SK-N-MC (cell line): ENCODE data around the gene WFDC12.

Source experiments
- DNase-seq: peaks from one replicate; pipeline ENCODE4 v3.0.0-alpha.2; 2011; ENCODE audit warnings: low read depth, low spot score
- H3K27ac ChIP-seq: fragments of 200-600 bp; sonication (generic); 2 replicates; pipeline ENCODE4 v1.5.1; 2016; ENCODE audit warnings: mixed run types
- H3K36me3 ChIP-seq: fragments of 200-600 bp; sonication (generic); 2 replicates; pipeline ENCODE4 v1.6.1; 2017; ENCODE audit warnings: antibody characterized with exemption, low read length, mixed read lengths; ENCODE audit not compliant: insufficient read depth
- H3K4me3 ChIP-seq: fragments of 200-600 bp; sonication (generic); 2 replicates; pipeline ENCODE4 v1.5.1; 2016
- H3K9ac ChIP-seq: fragments of 200-600 bp; sonication (generic); 2 replicates; pipeline ENCODE4 v1.8.0; 2017; ENCODE audit warnings: mixed run types, mixed read lengths; ENCODE audit not compliant: insufficient read length
- H3K9me3 ChIP-seq: fragments of 200-600 bp; sonication (generic); 2 replicates; pipeline ENCODE4 v1.6.1; 2017; ENCODE audit warnings: low read depth, mild to moderate bottlenecking, antibody characterized with exemption, low read length, moderate library complexity, mixed read lengths
- EZH2 ChIP-seq: fragments of 200-600 bp; sonication (generic); IDR thresholded peaks from one replicate; pipeline ENCODE4 v1.6.1; 2017; ENCODE audit warnings: antibody characterized with exemption
- FOXP2 ChIP-seq: optimal IDR thresholded peaks from 2 replicates; pipeline ENCODE3; 2011; ENCODE audit warnings: mild to moderate bottlenecking, moderate library complexity; ENCODE audit not compliant: insufficient read depth; ENCODE audit errors: extremely low read length, control extremely low read depth
- POLR2AphosphoS5 ChIP-seq: IDR thresholded peaks from 2 replicates; pipeline ENCODE4 v1.6.1; 2012; ENCODE audit warnings: mild to moderate bottlenecking, low read depth, low read length, borderline replicate concordance

Gene WFDC12

GRCh38 chr20:45119556-45120266 lies 4.6 kb downstream of the WFDC12 start:
- Histone ChIP-seq H3K9ac (no peak overlapping the region), H3K9me3 (no peaks in the 10 kb centered on the region), H3K27ac (no peak overlapping the region), H3K36me3 (no peaks in the 10 kb centered on the region), H3K4me3 (no peak overlapping the region)
- DNase-seq, result no peak
- no peak for TF ChIP-seq FOXP2
- TF ChIP-seq POLR2AphosphoS5, result no peak
- no peak for TF ChIP-seq EZH2

DNA sequence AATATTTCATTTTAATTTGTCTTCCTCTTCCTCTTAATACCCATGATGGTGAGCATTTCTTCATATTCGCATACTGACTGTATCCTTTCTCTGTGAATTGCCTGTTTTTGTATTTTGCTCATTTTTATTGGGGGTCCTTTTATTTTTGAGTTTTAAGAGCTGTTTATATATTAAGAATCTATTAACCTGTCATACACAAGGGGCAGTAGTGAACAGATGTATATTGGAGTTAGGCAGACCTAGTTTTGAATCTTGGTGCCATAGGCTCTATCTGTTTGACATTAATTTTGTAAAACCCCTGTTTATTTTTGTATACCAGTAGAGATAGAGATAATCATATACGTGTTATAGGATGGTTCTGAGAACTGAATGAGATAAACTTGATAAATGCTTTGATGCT lies 6.2 kb downstream of the WFDC12 start:
- no peak for DNase-seq
- H3K4me3 ChIP-seq, result no peak overlapping the region
- H3K27ac ChIP-seq, result no peak overlapping the region
- TF ChIP-seq EZH2 (no peak), FOXP2 (no peak), POLR2AphosphoS5 (no peak)
- no peaks in the 10 kb centered on the region for H3K9me3 ChIP-seq
- H3K36me3 ChIP-seq, result no peaks in the 10 kb centered on the region
- H3K9ac ChIP-seq, result no peak overlapping the region

- DNase-seq, result no peak
- H3K4me3 ChIP-seq, result no peak overlapping the region
- H3K36me3 ChIP-seq, result no peaks in the 10 kb centered on the region
- H3K9ac ChIP-seq, result no peak overlapping the region
- no peak for TF ChIP-seq FOXP2
- TF ChIP-seq EZH2, result no peak
- no peak for TF ChIP-seq POLR2AphosphoS5
- H3K9me3 ChIP-seq, result no peaks in the 10 kb centered on the region
- no peak overlapping the region for H3K27ac ChIP-seq
These were observed 6.7 kb downstream of the WFDC12 start for GRCh38 chr20:45117581-45117980.

DNA sequence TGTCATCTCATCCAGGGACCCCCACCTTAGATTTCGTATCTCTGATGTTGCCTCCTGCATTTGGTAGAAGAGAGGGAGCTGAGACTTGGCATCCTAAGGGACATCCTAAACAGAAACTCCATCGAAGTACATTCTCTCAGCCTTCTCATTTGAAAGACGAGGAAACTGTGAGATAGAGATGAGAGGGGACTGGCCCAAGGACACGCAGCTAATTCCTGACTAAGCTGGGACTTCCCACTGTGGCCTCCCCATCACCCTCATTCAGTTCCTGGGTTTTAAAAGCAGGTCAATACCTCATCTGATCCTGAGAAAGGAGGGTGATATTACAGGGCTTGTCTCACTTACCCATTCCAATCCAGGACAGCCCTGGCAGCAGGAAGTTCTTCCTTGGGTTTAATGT lies 8.4 kb downstream of the WFDC12 start:
- no peak for DNase-seq
- Histone ChIP-seq H3K9ac (no peak overlapping the region), H3K4me3 (no peak overlapping the region), H3K9me3 (no peaks in the 10 kb centered on the region), H3K36me3 (no peaks in the 10 kb centered on the region), H3K27ac (no peak overlapping the region)
- TF ChIP-seq EZH2, result no peak
- no peak for TF ChIP-seq POLR2AphosphoS5
- TF ChIP-seq FOXP2, result no peak

GRCh38 chr20:45115386-45115774 lies 8.9 kb downstream of the WFDC12 start:
- H3K36me3 ChIP-seq, result no peaks in the 10 kb centered on the region
- no peak for TF ChIP-seq POLR2AphosphoS5
- H3K9me3 ChIP-seq, result no peaks in the 10 kb centered on the region
- no peak for DNase-seq
- H3K4me3 ChIP-seq, result no peak overlapping the region
- no peak overlapping the region for H3K27ac ChIP-seq
- no peak overlapping the region for H3K9ac ChIP-seq

GRCh38 chr20:45114465-45115385 lies 9.5 kb downstream of the WFDC12 start, which contains the start of gene WFDC5:
Gene WFDC5 (minus strand): TSS chr20:45115174. CDS start chr20:45115083, 91 bp downstream.
- H3K9me3 ChIP-seq, result no peaks in the 10 kb centered on the region
- no peaks in the 10 kb centered on the region for H3K36me3 ChIP-seq
- H3K9ac ChIP-seq, result no peak within 1 kb of the TSS
- no peak within 1 kb of the TSS for H3K27ac ChIP-seq
- TF ChIP-seq EZH2, result no peak
- TF ChIP-seq FOXP2, result no peak
- TF ChIP-seq POLR2AphosphoS5, result no peak
- no peak within 1 kb of the TSS for H3K4me3 ChIP-seq
- no peak for DNase-seq

- H3K9ac ChIP-seq, result no peak overlapping the region
- no peaks in the 10 kb centered on the region for H3K9me3 ChIP-seq
- H3K27ac ChIP-seq, result no peak overlapping the region
- no peak for TF ChIP-seq POLR2AphosphoS5
- no peak for TF ChIP-seq FOXP2
- no peak for TF ChIP-seq EZH2
- no peak for DNase-seq
- H3K36me3 ChIP-seq, result no peaks in the 10 kb centered on the region
- no peak overlapping the region for H3K4me3 ChIP-seq
These were observed 10.4 kb downstream of the WFDC12 start for GRCh38 chr20:45113865-45114264.

DNA sequence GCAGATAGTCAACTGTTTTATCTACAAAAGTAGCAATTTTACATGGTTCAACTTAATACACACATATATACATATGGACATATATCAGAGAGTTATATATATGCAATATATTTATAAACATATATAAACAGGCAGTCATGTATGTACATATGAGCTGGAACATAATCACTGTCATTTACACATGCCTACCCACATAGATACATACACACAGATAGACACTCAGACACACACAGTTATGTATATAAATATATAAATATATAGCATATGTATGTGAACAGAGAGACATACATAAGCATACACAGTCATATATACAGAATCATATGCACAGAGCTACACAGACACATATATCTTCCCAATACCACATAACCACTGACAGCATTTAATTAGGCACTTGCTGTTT lies 11.5 kb downstream of the WFDC12 start:
- Histone ChIP-seq H3K36me3 (no peaks in the 10 kb centered on the region), H3K4me3 (no peak overlapping the region), H3K27ac (no peak overlapping the region), H3K9ac (no peak overlapping the region), H3K9me3 (no peaks in the 10 kb centered on the region)
- TF ChIP-seq FOXP2 (no peak), EZH2 (no peak), POLR2AphosphoS5 (no peak)
- no peak for DNase-seq
